Measurements from ENCODE around the gene POLR2C. TPM values are rescaled to one million over a fixed set of nuclear protein-coding genes. Genes with fewer than 3 reads are reported as not detected.

The POLR2C gene
- total and polyA plus RNA-seq, 9 donors = 54.9 to 96.9 (median 68.9) TPM

DNA sequence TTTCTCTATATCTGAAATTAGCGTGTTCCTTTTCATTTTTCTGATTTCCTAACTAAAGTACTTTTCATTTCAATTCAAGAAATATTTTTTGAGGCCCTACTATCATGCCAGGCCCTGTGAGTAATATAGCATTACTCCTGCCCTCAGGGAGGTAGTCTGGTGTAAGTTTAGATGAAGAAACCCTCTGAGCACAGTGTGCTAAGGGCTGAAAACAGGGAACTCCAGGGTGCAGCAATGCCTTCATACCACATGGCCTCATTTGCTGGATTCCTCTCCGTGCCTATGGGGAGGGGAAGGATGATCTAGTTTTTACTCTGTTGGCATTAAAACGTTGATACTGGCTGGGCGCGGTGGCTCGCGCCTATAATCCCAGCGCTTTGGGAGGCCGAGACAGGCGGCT, 10.5 kb upstream of the POLR2C start:
- Histone ChIP-seq H3K4me3 (no peak overlapping the region), H3K9me3 (no peaks in the 10 kb centered on the region), H3K36me3 (no peaks in the 10 kb centered on the region), H3K27me3 (no peaks in the 10 kb centered on the region), H3K27ac (no peak overlapping the region), H3K4me1 (ENCODE audit: insufficient read depth) (peaks cover 3% of the 10 kb centered on the region)
- WGBS, 3 donors = 92 to 94% (median 93%) methylated on average over 10 of the region's 10 CpGs
- intact Hi-C loops (cut with DNase I) = no loop called here
- TF ChIP-seq, protein P1, sequence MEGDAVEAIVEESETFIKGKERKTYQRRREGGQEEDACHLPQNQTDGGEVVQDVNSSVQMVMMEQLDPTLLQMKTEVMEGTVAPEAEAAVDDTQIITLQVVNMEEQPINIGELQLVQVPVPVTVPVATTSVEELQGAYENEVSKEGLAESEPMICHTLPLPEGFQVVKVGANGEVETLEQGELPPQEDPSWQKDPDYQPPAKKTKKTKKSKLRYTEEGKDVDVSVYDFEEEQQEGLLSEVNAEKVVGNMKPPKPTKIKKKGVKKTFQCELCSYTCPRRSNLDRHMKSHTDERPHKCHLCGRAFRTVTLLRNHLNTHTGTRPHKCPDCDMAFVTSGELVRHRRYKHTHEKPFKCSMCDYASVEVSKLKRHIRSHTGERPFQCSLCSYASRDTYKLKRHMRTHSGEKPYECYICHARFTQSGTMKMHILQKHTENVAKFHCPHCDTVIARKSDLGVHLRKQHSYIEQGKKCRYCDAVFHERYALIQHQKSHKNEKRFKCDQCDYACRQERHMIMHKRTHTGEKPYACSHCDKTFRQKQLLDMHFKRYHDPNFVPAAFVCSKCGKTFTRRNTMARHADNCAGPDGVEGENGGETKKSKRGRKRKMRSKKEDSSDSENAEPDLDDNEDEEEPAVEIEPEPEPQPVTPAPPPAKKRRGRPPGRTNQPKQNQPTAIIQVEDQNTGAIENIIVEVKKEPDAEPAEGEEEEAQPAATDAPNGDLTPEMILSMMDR (IDR thresholded peaks at IDR 0.05) = no peak
- TF ChIP-seq EP300 (IDR thresholded peaks at IDR 0.05) (no peak), POLR2A (IDR thresholded peaks at IDR 0.05) (no peak)
- no peak for DNase-seq

DNA sequence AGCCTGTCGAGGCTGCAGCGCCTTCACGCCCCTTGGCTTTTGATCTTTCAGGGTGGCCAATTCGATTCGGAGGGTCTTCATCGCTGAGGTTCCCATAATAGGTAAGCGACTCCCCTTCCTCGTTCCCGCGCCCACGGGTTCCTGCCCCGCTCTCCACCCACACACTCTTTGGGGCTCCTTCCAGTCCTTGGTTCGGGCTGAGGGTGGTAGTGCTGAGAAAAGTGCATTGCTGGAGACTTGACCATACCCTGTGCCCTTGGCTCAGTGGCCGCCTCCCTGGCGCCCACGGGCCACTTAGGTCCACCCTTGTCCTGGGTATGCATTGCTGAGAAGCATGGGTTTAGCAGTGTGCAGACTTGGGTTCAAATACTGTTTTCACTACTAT, 491 bp downstream of the POLR2C start:
- Histone ChIP-seq H3K36me3 (no peaks in the 10 kb centered on the region), H3K27ac (peak overlapping the region; percentile 56 to 76), H3K4me1 (ENCODE audit: insufficient read depth) (peaks cover 11% of the 10 kb centered on the region), H3K27me3 (no peaks in the 10 kb centered on the region), H3K9me3 (no peaks in the 10 kb centered on the region), H3K4me3 (peak overlapping the region; percentile 99)
- intact Hi-C loops (cut with DNase I) = loop anchor here in 1 of 4 donors (10.0 kb wide), 1 partner anchor 52 kb away; no protein-coding TSS in a partner anchor
- 0 to 1% (median 0%) methylated on average over 16 of the region's 16 CpGs for WGBS, 3 donors
- TF ChIP-seq, protein P1 (IDR thresholded peaks at IDR 0.05) = no peak
- TF ChIP-seq EP300 (IDR thresholded peaks at IDR 0.05) = no peak
- no peak for TF ChIP-seq POLR2A (IDR thresholded peaks at IDR 0.05)
- no peak for DNase-seq

DNA sequence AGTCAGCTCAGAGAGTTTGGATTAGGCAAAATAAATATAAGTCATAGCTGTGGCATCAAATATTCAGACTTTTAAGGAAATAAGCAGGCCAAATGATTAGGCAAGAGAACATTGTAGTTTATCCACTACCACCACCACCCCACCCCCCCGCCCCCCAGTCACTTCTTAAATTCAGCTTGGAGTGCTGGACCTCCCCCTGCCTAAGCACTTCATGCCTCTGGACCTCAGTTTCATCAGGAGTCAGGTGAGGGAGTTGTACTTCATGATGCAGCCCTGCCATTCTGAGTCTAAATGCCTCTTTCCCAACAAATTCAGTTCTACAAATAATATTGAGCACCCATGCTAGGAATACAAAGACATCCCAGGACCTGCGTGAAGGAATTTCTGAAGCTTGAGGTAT, 2.0 kb downstream of the POLR2C start:
- intact Hi-C loops (cut with DNase I) = loop anchor here in 1 of 4 donors (10.0 kb wide), 1 partner anchor 50 kb away; no protein-coding TSS in a partner anchor
- no peak for DNase-seq
- H3K4me1 ChIP-seq (ENCODE audit: insufficient read depth) = peaks cover 11% of the 10 kb centered on the region
- no peaks in the 10 kb centered on the region for H3K36me3 ChIP-seq
- no peak overlapping the region for H3K4me3 ChIP-seq
- WGBS, 3 donors = 87 to 96% (median 92%) methylated on average over 2 of the region's 2 CpGs
- TF ChIP-seq POLR2A (IDR thresholded peaks at IDR 0.05) = no peak
- no peak for TF ChIP-seq EP300 (IDR thresholded peaks at IDR 0.05)
- TF ChIP-seq, protein P1 (IDR thresholded peaks at IDR 0.05) = no peak
- no peaks in the 10 kb centered on the region for H3K27me3 ChIP-seq
- no peak overlapping the region for H3K27ac ChIP-seq
- H3K9me3 ChIP-seq = no peaks in the 10 kb centered on the region

DNA sequence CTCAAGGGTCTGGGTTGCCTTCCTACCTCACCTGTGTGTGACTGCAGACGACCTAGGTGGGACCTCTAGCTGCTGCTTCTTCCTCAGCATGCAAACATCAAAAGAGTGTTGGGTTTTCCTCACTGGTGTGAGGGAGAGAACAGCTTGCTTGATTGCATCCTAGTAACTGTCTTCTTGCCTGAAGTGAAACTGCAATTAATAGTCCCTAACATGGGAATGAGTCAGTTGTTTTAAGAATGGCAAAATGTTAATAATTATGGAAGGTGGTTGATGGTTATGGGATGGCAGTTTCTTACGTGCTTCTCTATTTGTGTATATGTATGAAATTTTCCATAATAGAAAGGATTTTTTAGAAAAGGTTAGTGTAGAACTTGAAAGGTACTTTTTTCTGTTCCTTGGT, 5.9 kb downstream of the POLR2C start:
- no peak for DNase-seq
- H3K9me3 ChIP-seq = no peaks in the 10 kb centered on the region
- H3K4me3 ChIP-seq = no peak overlapping the region
- H3K4me1 ChIP-seq (ENCODE audit: insufficient read depth) = peaks cover 14% of the 10 kb centered on the region
- H3K36me3 ChIP-seq = no peaks in the 10 kb centered on the region
- H3K27ac ChIP-seq = no peak overlapping the region
- WGBS, 3 donors = 84 to 88% (median 88%) methylated on average over 2 of the region's 2 CpGs
- no peak for TF ChIP-seq POLR2A (IDR thresholded peaks at IDR 0.05)
- TF ChIP-seq, protein P1 (IDR thresholded peaks at IDR 0.05) = no peak
- no peak for TF ChIP-seq EP300 (IDR thresholded peaks at IDR 0.05)
- intact Hi-C loops (cut with DNase I) = loop anchor here in 1 of 4 donors (10.0 kb wide), 1 partner anchor 46 kb away; no protein-coding TSS in a partner anchor
- no peaks in the 10 kb centered on the region for H3K27me3 ChIP-seq
